Uterus (tissue), 2 donors: ENCODE data around the gene MAML2.

ENCODE experiments used
- POLR2A ChIP-seq, 2 donors: fragments of 450-650 bp; IDR thresholded peaks; one replicate each; pipeline ENCODE4 v1.6.1; 2016; ENCODE audit warnings: antibody characterized with exemption in 2 of 2, mild to moderate bottlenecking in 1 of 2, moderate library complexity in 1 of 2
- TF ChIP-seq, protein P1 (sequence below), 4 experiments: fragments of 200-600 bp in 2 of 4; fragments of 450-650 bp in 2 of 4; sonication (generic) in 2 of 4; IDR thresholded peaks; one replicate each; pipeline ENCODE4 v1.5.1; 2016 to 2019; ENCODE audit warnings: antibody characterized with exemption in 4 of 4, mild to moderate bottlenecking in 2 of 4, moderate library complexity in 1 of 4

DNA sequence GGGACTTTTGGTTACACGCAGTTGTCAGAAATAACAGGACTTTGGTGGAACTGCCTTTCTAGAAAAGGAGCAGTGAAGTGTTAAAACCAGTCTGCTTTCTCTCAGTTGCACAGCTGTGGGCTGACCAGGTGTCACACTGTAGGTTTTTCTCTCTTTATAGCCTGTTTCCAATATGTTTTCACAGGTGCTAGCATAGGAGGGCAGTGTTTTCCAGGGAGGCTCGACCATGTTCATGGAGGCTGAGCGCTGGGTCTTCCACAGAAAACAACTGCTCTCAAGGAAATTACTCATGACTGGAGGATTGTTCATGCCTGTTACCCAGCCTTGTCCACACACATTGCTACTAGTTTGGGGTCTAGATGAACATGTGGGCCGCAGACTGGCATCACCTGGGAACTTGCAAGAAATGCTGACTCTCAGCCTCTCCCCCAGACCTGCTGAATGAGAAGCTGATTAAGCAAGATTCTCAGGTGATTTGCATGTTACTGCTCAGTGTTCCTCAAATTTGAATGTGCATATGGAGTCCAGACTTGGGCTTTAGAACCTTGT is 157.7 kb downstream of the MAML2 start:
- TF ChIP-seq, protein P1, sequence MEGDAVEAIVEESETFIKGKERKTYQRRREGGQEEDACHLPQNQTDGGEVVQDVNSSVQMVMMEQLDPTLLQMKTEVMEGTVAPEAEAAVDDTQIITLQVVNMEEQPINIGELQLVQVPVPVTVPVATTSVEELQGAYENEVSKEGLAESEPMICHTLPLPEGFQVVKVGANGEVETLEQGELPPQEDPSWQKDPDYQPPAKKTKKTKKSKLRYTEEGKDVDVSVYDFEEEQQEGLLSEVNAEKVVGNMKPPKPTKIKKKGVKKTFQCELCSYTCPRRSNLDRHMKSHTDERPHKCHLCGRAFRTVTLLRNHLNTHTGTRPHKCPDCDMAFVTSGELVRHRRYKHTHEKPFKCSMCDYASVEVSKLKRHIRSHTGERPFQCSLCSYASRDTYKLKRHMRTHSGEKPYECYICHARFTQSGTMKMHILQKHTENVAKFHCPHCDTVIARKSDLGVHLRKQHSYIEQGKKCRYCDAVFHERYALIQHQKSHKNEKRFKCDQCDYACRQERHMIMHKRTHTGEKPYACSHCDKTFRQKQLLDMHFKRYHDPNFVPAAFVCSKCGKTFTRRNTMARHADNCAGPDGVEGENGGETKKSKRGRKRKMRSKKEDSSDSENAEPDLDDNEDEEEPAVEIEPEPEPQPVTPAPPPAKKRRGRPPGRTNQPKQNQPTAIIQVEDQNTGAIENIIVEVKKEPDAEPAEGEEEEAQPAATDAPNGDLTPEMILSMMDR (IDR thresholded peaks at IDR 0.05) = no peak
- TF ChIP-seq POLR2A (IDR thresholded peaks at IDR 0.05) = no peak
